Cerebellar nuclear complex (tissue), 1 donor: ENCODE results near the gene PARP15.
"Not testable (repeated sequence)": the region's sequence is repeated elsewhere in the genome, so short reads cannot be mapped to it uniquely, and the experiment has no call there.

Experiments used
- DNase-seq, 2 experiments: peaks; one replicate each; lab custom pipeline; 2025; lab: John Stamatoyannopoulos, UW

Gene PARP15

GRCh38 chr3:122668930-122669730, 91.7 kb downstream of the PARP15 start:
- DNase-seq, result no peak

- no peak for DNase-seq
Observed at GRCh38 chr3:122671553-122671952, 94.1 kb downstream of the PARP15 start.

- no peak for DNase-seq
Observed at GRCh38 chr3:122674339-122674738, 96.9 kb downstream of the PARP15 start.

GRCh38 chr3:122676759-122677158, 99.3 kb downstream of the PARP15 start:
- DNase-seq, result no peak

- no peak for DNase-seq
Observed at GRCh38 chr3:122677216-122677615, 99.8 kb downstream of the PARP15 start.

- DNase-seq, result no peak
Observed at GRCh38 chr3:122678506-122678905, 101.1 kb downstream of the PARP15 start.

GRCh38 chr3:122679085-122679881, 101.8 kb downstream of the PARP15 start:
- DNase-seq, result no peak

GRCh38 chr3:122679882-122680474, 102.5 kb downstream of the PARP15 start:
- no peak for DNase-seq

- DNase-seq, result no peak
Observed at GRCh38 chr3:122680475-122681283, 103.2 kb downstream of the PARP15 start, which contains the start of gene PARP14. PARP14 (plus strand) TSS chr3:122680839; CDS start chr3:122680884, 45 bp downstream.

GRCh38 chr3:122681284-122681973, 104.0 kb downstream of the PARP15 start:
- no peak for DNase-seq

- DNase-seq, result no peak
Observed at GRCh38 chr3:122681974-122682409, 104.5 kb downstream of the PARP15 start.

GRCh38 chr3:122682778-122683411, 105.4 kb downstream of the PARP15 start:
- DNase-seq, result not testable (repeated sequence)

GRCh38 chr3:122687298-122687697, 109.8 kb downstream of the PARP15 start:
- no peak for DNase-seq
